Fibroblast of lung (primary cell): ENCODE measurements around the gene STX1A. TPM values are rescaled to one million over a fixed set of nuclear protein-coding genes. Genes with fewer than 3 reads are reported as not detected.
"Not testable (repeated sequence)": the region's sequence is repeated elsewhere in the genome, so short reads cannot be mapped to it uniquely, and the experiment has no call there.

Experiments
- DNase-seq, 2 donors: peaks; one replicate each; pipeline versions ENCODE4 v3.0.0 to v3.0.0-alpha.2; 2010; ENCODE audit warnings: low read depth in 2 of 2
- H2AFZ ChIP-seq: 2 replicates; pipeline ENCODE4 v1.5.1; 2012; ENCODE audit warnings: low read length, control low read depth, inconsistent platforms
- H3K27ac ChIP-seq: 2 replicates; pipeline ENCODE4 v1.5.1; 2011; ENCODE audit warnings: low read length, control low read depth; ENCODE audit not compliant: insufficient read depth
- H3K27me3 ChIP-seq: 2 replicates; pipeline ENCODE4 v1.5.1; 2011; ENCODE audit warnings: mild to moderate bottlenecking, low read length; ENCODE audit not compliant: control insufficient read depth, insufficient read depth
- H3K36me3 ChIP-seq: 2 replicates; pipeline ENCODE4 v1.5.1; 2011; ENCODE audit warnings: low read length; ENCODE audit not compliant: control insufficient read depth, insufficient read depth
- H3K4me1 ChIP-seq: 2 replicates; pipeline ENCODE4 v1.5.1; 2011; ENCODE audit warnings: low read length; ENCODE audit not compliant: control insufficient read depth, insufficient read depth; ENCODE audit errors: extremely low read depth
- H3K4me2 ChIP-seq: 2 replicates; pipeline ENCODE4 v1.5.1; 2011; ENCODE audit warnings: low read length, control low read depth; ENCODE audit not compliant: insufficient read depth; ENCODE audit errors: extremely low read depth
- H3K4me3 ChIP-seq, 4 experiments: fragments of 200-600 bp in 1 of 4; sonication (generic) in 1 of 4; replicated peaks in 1 of 4; 2 replicates each; pipeline ENCODE4 v1.5.1; 2011 to 2016; ENCODE audit warnings: low read length in 4 of 4, low read depth in 3 of 4, mild to moderate bottlenecking in 3 of 4, control low read depth in 2 of 4, inconsistent platforms in 1 of 4, mixed read lengths in 1 of 4; ENCODE audit not compliant: insufficient read depth in 1 of 4; ENCODE audit errors: control extremely low read depth in 1 of 4
- H3K79me2 ChIP-seq: 2 replicates; pipeline ENCODE4 v1.5.1; 2012; ENCODE audit warnings: mild to moderate bottlenecking, low read length, inconsistent platforms; ENCODE audit not compliant: control insufficient read depth, insufficient read depth
- H3K9ac ChIP-seq: 2 replicates; pipeline ENCODE4 v1.5.1; 2011; ENCODE audit warnings: mild to moderate bottlenecking, low read length, control low read depth; ENCODE audit not compliant: insufficient read depth
- H3K9me3 ChIP-seq: 2 replicates; pipeline ENCODE4 v1.5.1; 2012; ENCODE audit warnings: low read depth, low read length; ENCODE audit not compliant: control insufficient read depth, insufficient read depth
- H4K20me1 ChIP-seq: 2 replicates; pipeline ENCODE4 v1.5.1; 2011; ENCODE audit warnings: low read length; ENCODE audit not compliant: control insufficient read depth, insufficient read depth; ENCODE audit errors: extremely low read depth
- EZH2 ChIP-seq: IDR thresholded peaks from 2 replicates; pipeline ENCODE4 v1.5.1; 2012; ENCODE audit warnings: low read length, control low read depth, mild to moderate bottlenecking; ENCODE audit errors: missing control alignments
- polyA plus RNA-seq, 2 donors: library from polyadenylated mRNA; depleted of rRNA in 1 of 2; stranded (reverse) in 1 of 2; unstranded in 1 of 2; fragments of >200 nt; gene quantifications; 2 replicates each; pipeline ENCODE4 v1.2.1, GENCODE V29; 2011 to 2012; ENCODE audit warnings: missing spikeins in 1 of 2
- total RNA-seq: library from RNA; depleted of rRNA; stranded (reverse); fragments of >200 nt; gene quantifications from 2 replicates; pipeline ENCODE4 v1.2.1, GENCODE V29; 2014
- TF ChIP-seq, protein P1 (sequence below), 2 donors: IDR thresholded peaks in 1 of 2; conservative IDR thresholded peaks in 1 of 2; 1 replicate in 1 of 2; 2 replicates in 1 of 2; pipeline ENCODE4 v1.5.1; 2011 to 2012; ENCODE audit warnings: low read length in 2 of 2, control low read depth in 1 of 2, inconsistent platforms in 1 of 2, low read depth in 1 of 2, mild to moderate bottlenecking in 1 of 2

The STX1A gene
- total and polyA plus RNA-seq, 2 donors (not counting 1 experiment from before 2014, with no cell fraction given), result 7.8 to 8.1 TPM

DNA sequence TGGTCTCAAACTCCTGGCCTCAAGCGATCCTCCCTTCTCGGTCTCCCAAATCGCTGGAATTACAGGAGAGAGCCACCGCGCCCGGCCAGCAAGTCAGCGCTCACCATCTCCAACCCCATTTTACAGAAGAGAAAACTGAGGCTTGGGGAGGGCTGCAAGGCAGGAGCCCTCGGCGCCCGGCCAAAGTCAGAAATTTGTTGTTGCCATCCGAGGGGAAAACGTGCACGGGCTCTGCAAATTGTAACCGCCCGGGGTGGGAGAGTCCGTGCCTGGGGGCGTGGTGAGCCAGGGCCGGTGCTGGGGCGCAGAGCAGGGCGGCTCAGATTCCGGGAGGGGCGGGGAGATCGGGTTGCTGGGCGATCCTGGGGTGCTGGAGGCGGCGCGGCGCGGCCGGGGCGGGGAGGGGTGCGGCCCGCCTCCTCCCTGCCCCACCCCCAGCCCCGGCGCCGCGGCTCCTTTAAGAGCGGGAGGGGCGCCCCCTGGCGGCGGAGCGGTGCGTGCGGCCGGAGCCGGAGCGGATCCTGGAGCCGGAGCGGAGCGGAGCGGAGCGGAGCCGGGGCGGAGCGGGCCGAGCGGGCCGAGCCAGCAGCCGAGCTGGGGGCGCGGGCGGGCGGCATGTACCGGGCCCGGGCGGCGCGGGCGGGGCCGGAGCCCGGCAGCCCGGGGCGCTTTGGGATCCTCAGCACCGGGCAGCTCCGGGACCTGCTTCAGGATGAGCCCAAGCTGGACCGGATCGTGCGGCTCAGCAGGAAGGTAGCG, 51.9 kb downstream of the STX1A start, which contains the start of gene VPS37D:
TSS of gene VPS37D (plus strand) at position 488 of the 759 bp plus-strand sequence. CDS start at position 616, 128 bp downstream.
- H3K79me2 ChIP-seq, result no peaks in the 10 kb centered on the region
- no peaks in the 10 kb centered on the region for H3K9me3 ChIP-seq
- H3K4me3 ChIP-seq, result peak within 1 kb of the TSS; percentile 36 to 76 (median 54)
- H3K9ac ChIP-seq, result peak within 1 kb of the TSS; percentile 39
- H2AFZ ChIP-seq, result peak within 1 kb of the TSS; percentile 71
- H3K27ac ChIP-seq, result no peak within 1 kb of the TSS
- H3K4me1 ChIP-seq, result no peaks in the 10 kb centered on the region
- peak within 1 kb of the TSS; percentile 71 for H3K4me2 ChIP-seq
- TF ChIP-seq EZH2, result no peak
- TF ChIP-seq, protein P1, sequence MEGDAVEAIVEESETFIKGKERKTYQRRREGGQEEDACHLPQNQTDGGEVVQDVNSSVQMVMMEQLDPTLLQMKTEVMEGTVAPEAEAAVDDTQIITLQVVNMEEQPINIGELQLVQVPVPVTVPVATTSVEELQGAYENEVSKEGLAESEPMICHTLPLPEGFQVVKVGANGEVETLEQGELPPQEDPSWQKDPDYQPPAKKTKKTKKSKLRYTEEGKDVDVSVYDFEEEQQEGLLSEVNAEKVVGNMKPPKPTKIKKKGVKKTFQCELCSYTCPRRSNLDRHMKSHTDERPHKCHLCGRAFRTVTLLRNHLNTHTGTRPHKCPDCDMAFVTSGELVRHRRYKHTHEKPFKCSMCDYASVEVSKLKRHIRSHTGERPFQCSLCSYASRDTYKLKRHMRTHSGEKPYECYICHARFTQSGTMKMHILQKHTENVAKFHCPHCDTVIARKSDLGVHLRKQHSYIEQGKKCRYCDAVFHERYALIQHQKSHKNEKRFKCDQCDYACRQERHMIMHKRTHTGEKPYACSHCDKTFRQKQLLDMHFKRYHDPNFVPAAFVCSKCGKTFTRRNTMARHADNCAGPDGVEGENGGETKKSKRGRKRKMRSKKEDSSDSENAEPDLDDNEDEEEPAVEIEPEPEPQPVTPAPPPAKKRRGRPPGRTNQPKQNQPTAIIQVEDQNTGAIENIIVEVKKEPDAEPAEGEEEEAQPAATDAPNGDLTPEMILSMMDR (conservative IDR thresholded peaks at IDR 0.05 in 1 of 2, IDR thresholded peaks at IDR 0.05 in 1 of 2; ENCODE audit: low read depth in 1 of 2, low read length in 2 of 2), result peak; percentile 41 to 65
- H3K27me3 ChIP-seq, result no peaks in the 10 kb centered on the region
- H3K36me3 ChIP-seq, result no peaks in the 10 kb centered on the region
- peak; percentile 77 to 85 for DNase-seq
- no peaks in the 10 kb centered on the region for H4K20me1 ChIP-seq

- H3K4me3 ChIP-seq, result no peak overlapping the region
- H3K9ac ChIP-seq, result no peak overlapping the region
- H3K36me3 ChIP-seq, result no peaks in the 10 kb centered on the region
- H3K4me2 ChIP-seq, result no peak overlapping the region
- H3K79me2 ChIP-seq, result no peaks in the 10 kb centered on the region
- H3K9me3 ChIP-seq, result no peaks in the 10 kb centered on the region
- H3K4me1 ChIP-seq, result no peaks in the 10 kb centered on the region
- DNase-seq, result no peak
- no peaks in the 10 kb centered on the region for H4K20me1 ChIP-seq
- H3K27ac ChIP-seq, result no peak overlapping the region
- H3K27me3 ChIP-seq, result no peaks in the 10 kb centered on the region
- H2AFZ ChIP-seq, result no peak overlapping the region
- TF ChIP-seq, protein P1 (conservative IDR thresholded peaks at IDR 0.05 in 1 of 2, IDR thresholded peaks at IDR 0.05 in 1 of 2; ENCODE audit: low read depth in 1 of 2, low read length in 2 of 2), result no peak
- no peak for TF ChIP-seq EZH2
These were observed 56.4 kb downstream of the STX1A start for GRCh38 chr7:73663033-73663432.

GRCh38 chr7:73660594-73660993, 58.9 kb downstream of the STX1A start:
- H3K4me3 ChIP-seq, H3K9ac ChIP-seq, H3K4me1 ChIP-seq, H3K79me2 ChIP-seq, H3K4me2 ChIP-seq, H3K27ac ChIP-seq, H3K36me3 ChIP-seq, DNase-seq, H3K27me3 ChIP-seq, H2AFZ ChIP-seq, H3K9me3 ChIP-seq, H4K20me1 ChIP-seq: not testable (repeated sequence)
